Heart left ventricle (tissue), 16 donors: ENCODE measurements around the gene IGFBP2. TPM values are rescaled to one million over a fixed set of nuclear protein-coding genes. Genes with fewer than 3 reads are reported as not detected.
A peak's percentile ranks its signal among the peaks of the same experiment; 100 is the strongest.

Experiments
- ATAC-seq, 4 donors: fragments of 200-7000 bp; cut with Tn5 transposase; one replicate each; pipeline ENCODE4 v1.9.1; 2020 to 2022; ENCODE audit warnings: moderate library complexity in 4 of 4, mild to moderate bottlenecking in 3 of 4, moderate number of reproducible peaks in 1 of 4
- DNase-seq, 5 donors: peaks; one replicate each; pipeline ENCODE4 v3.0.0-alpha.2; 2020
- H3K27ac ChIP-seq, 12 donors: fragments of 200-600 bp; sonication (generic) in 4 of 12; one replicate each; pipeline versions ENCODE4 v1.5.0 to v1.8.0; 2016 to 2022; ENCODE audit warnings: mild to moderate bottlenecking in 2 of 12
- H3K27me3 ChIP-seq, 9 donors: fragments of 200-600 bp; sonication (generic) in 2 of 9; one replicate each; pipeline versions ENCODE4 v1.5.1 to v1.8.0; 2016 to 2022; ENCODE audit warnings: mild to moderate bottlenecking in 3 of 9
- H3K36me3 ChIP-seq, 9 donors: fragments of 200-600 bp; sonication (generic) in 2 of 9; one replicate each; pipeline versions ENCODE4 v1.5.0 to v1.8.0; 2018 to 2022; ENCODE audit warnings: mild to moderate bottlenecking in 2 of 9
- H3K4me1 ChIP-seq, 12 donors: fragments of 200-600 bp; sonication (generic) in 4 of 12; one replicate each; pipeline versions ENCODE4 v1.5.0 to v1.8.0; 2016 to 2022; ENCODE audit warnings: mild to moderate bottlenecking in 3 of 12
- H3K4me3 ChIP-seq, 12 donors: fragments of 200-600 bp; sonication (generic) in 4 of 12; one replicate each; pipeline versions ENCODE4 v1.5.0 to v1.8.0; 2017 to 2022; ENCODE audit warnings: mild to moderate bottlenecking in 9 of 12, moderate library complexity in 4 of 12
- H3K9me3 ChIP-seq, 12 donors: fragments of 200-600 bp; sonication (generic) in 4 of 12; one replicate each; pipeline versions ENCODE4 v1.5.0 to v1.8.0; 2016 to 2022; ENCODE audit warnings: mild to moderate bottlenecking in 1 of 12
- POLR2A ChIP-seq, 2 donors: fragments of 450-650 bp; IDR thresholded peaks; one replicate each; pipeline ENCODE4 v1.6.1; 2017; ENCODE audit warnings: antibody characterized with exemption in 2 of 2, mild to moderate bottlenecking in 2 of 2, moderate library complexity in 2 of 2
- WGBS, 4 donors: extraction: QIAGEN DNeasy Blood & Tissue Kit in 2 of 4; methylation state at CpG; one replicate each; pipeline versions ENCODE4 v1.1.5 to v1.1.7; 2013 to 2018; 5-methylcytosine and 5-hydroxymethylcytosine counted together
- intact Hi-C, 10 donors: fragments of 100-400 bp; cut with DNase I; formaldehyde crosslinking; loops; one replicate each; pipeline versions ENCODE4 v1.11.1 to v1.14.2; 2022
- polyA plus RNA-seq, 2 donors: library from polyadenylated mRNA; stranded (reverse); fragments of 200-250 nt; gene quantifications; one replicate each; pipeline ENCODE4 v1.2.3, GENCODE V29; 2013
- total RNA-seq, 9 donors: library from RNA; depleted of rRNA in 2 of 9; stranded (reverse); fragments of >200 nt in 2 of 9; fragmentation: NEBNext Ultra II Directional in 3 of 9; extraction: Animal tissue kit (Norgen Biotek cat#: 25700) in 3 of 9; gene quantifications; one replicate each; pipeline versions ENCODE4 v1.1.0 to v1.2.4, GENCODE V29; 2016 to 2023
- TF ChIP-seq, protein P1 (sequence below), 12 donors: fragments of 200-600 bp; sonication (generic) in 4 of 12; IDR thresholded peaks; one replicate each; pipeline versions ENCODE4 v1.5.0 to v1.8.0; 2018 to 2022; ENCODE audit warnings: antibody characterized with exemption in 12 of 12, mild to moderate bottlenecking in 5 of 12
- donor health status: ischemic (EF 13 %, LVEDD 7.1; RV severe dilation, severe dysfunction).
- donor health status: healthy with polysubstance abuse.
- donor health status: DM: no; HTN: yes; CAD: no.
- donor health status: DM: no; HTN: no; CAD: no.
- donor health status: ischemic (EF 25% LVEDD 6.9; RV normal size, moderate dysfunction).
- donor health status: ischemic (EF 25% LVEDD 5.7; RV mildly dilated, moderate dysfunction).
- donor health status: healthy.
- donor health status: DM: yes; HTN: yes; CAD: no.
- donor health status: ischemic (EF 35%, LVEDD 5.7; RV mildly dilated, moderate dysfunction).
- donor health status: nonischemic (EF 11% LVEDD 7.7; RV severe dilation, severe dysfunction).
- donor health status: DM: yes; HTN: yes; CAD: no.
- donor health status: PGD.
- donor health status: ischemic (EF 29% LVEDD 5.4; RV normal size, mild dysfunction).
- donor health status: nonischemic (EF 23%, LVEDD 6.1; RV moderate dilation, normal function).

The IGFBP2 gene
- total and polyA plus RNA-seq, 11 donors, result 57.2 to 326 (median 113) TPM

DNA sequence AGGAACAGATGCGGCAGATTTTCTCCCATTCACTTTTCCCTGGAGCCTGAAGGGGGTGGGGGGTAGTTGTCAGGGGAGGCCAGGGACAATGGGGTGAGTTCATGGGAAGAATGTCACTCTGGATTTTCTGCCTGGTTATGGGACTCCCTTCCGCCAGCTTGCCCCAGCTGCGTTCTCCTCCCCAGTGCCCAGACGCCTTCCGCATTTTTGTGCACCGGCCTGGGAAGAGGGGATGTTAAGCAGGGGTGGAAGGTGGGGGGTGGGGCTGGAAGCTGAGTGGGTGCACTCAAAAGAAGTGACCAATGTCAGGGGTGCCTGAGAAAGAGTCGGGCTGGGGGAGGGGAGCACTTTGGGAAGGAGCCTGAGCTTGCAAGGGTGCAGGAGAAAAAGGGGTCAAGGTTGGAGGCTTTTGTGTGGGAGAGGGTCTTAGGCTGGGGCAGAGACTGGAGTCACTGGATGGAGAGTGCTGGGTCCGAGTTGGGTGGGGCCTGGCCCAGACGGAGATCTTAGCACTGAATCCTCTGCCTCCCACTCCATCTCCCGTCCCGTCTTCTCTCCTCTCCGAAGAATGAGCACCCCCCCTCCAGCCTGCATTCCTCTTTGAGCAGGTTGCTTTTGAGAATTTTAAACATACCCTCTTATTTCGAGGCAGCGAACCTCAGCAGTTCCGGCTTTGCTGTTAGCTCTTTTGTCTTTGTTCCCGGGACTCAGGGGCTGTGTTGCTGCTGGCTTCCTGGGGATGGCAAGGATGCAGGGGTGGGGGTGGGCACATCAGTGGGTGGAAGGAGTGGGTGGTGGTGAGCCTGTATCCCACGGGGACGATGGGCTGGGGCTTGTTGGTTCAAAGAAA is 2.7 kb downstream of the IGFBP2 start:
- Histone ChIP-seq H3K27me3 (peaks cover 0 to 28% (median 0%) of the 10 kb centered on the region in 9 donors), H3K36me3 (peaks cover 0 to 9% (median 0%) of the 10 kb centered on the region in 9 donors), H3K27ac (peak overlapping the region in 8 of 12 donors; percentile 3 to 66 (median 49)), H3K4me3 (peak overlapping the region in 9 of 12 donors; percentile 15 to 88 (median 67)), H3K9me3 (no peaks in the 10 kb centered on the region), H3K4me1 (peaks cover 0 to 58% (median 27%) of the 10 kb centered on the region in 12 donors)
- intact Hi-C loops, result loop anchor here in 1 of 10 donors (5.0 kb wide), 1 partner anchor 104 kb away; no protein-coding TSS in a partner anchor
- WGBS, 4 donors, result 54 to 63% (median 59%) methylated on average over 18 of the region's 18 CpGs
- peak in 3 of 5 donors; percentile 32 to 36 (median 32) for DNase-seq
- peak in 2 of 4 donors; percentile 25 to 45 for ATAC-seq
- no peak for TF ChIP-seq POLR2A (IDR thresholded peaks at IDR 0.05)
- TF ChIP-seq, protein P1, sequence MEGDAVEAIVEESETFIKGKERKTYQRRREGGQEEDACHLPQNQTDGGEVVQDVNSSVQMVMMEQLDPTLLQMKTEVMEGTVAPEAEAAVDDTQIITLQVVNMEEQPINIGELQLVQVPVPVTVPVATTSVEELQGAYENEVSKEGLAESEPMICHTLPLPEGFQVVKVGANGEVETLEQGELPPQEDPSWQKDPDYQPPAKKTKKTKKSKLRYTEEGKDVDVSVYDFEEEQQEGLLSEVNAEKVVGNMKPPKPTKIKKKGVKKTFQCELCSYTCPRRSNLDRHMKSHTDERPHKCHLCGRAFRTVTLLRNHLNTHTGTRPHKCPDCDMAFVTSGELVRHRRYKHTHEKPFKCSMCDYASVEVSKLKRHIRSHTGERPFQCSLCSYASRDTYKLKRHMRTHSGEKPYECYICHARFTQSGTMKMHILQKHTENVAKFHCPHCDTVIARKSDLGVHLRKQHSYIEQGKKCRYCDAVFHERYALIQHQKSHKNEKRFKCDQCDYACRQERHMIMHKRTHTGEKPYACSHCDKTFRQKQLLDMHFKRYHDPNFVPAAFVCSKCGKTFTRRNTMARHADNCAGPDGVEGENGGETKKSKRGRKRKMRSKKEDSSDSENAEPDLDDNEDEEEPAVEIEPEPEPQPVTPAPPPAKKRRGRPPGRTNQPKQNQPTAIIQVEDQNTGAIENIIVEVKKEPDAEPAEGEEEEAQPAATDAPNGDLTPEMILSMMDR (IDR thresholded peaks at IDR 0.05), result no peak

DNA sequence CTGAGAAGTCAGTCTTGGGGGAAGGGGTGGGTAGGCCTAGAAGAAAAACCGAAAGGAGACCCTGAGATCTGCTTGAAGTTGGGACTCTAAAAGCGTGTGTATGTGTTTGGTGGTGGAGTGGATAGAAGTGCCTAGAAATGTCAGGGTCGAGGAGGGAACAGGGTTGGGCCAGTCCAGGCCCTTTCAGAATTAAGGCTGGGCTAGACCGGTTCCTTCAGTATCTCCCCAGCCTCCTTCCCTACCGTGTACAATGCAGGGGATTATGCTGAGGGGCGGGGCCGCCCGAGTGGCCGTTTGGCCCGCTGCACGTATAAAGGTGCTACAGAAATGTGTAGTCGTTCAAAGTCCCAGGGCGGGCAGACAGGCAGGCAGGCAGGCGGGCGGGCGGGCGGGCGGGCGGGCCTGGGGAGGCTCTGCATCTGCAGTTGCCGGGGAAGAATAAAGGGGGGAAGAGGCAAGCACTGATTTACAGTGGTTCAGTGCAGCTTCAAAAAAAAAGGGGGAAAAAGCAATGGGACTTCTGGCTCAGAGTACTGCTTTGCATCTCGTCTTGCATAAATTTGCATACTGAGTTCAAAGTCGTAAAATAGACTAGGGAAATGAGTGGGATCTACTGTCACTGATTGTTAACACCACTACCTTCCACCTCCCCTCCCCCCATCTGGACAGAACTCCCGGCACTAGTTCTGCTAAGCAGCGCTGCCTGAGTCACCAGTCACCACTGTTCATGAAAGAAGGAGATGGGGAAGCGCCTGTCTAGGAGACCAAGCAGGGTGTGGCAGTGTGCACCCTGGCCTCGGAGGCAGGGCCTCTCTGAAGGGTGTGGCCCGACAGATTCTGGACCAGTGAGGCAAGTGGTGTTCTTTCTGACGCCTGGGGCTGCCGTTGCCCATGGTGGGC is 3.6 kb downstream of the IGFBP2 start:
- peaks cover 0 to 60% (median 27%) of the 10 kb centered on the region in 12 donors for H3K4me1 ChIP-seq
- 52 to 68% (median 55%) methylated on average over 29 of the region's 29 CpGs for WGBS, 4 donors

DNA sequence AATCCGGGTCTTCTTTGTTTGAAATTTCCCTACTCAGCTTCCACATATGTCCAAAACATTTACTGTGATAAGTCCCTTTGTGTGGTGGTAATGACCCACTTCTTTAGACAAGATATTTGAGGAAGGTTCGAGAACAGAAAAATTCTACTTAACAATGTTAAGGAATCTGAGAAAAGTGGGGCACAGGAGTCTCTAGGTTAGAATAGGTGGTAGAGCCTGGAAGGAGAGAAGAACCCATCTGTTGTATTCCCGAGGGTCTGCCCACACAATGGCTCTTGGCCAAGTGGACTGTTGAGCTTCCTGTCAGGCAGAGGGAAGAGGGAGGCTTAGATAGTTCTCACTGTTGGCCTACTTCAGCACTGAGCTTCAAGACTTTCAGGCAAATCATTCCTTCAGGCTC is 4.3 kb downstream of the IGFBP2 start:
- Histone ChIP-seq H3K27me3 (peaks cover 0 to 21% (median 0%) of the 10 kb centered on the region in 9 donors), H3K4me1 (peaks cover 0 to 59% (median 27%) of the 10 kb centered on the region in 12 donors), H3K9me3 (no peaks in the 10 kb centered on the region), H3K27ac (peak overlapping the region in 1 of 12 donors; percentile 49), H3K4me3 (no peak overlapping the region), H3K36me3 (peaks cover 0 to 9% (median 0%) of the 10 kb centered on the region in 9 donors)
- TF ChIP-seq POLR2A (IDR thresholded peaks at IDR 0.05), result no peak
- TF ChIP-seq, protein P1 (IDR thresholded peaks at IDR 0.05), result no peak
- WGBS, 4 donors, result 64 to 74% (median 68%) methylated on average over 3 of the region's 3 CpGs
- ATAC-seq (no peak), DNase-seq (no peak)
- intact Hi-C loops, result loop anchor here in 1 of 10 donors (5.0 kb wide), 1 partner anchor 105 kb away; no protein-coding TSS in a partner anchor

More for the DNA sequence above, 3.6 kb downstream of the IGFBP2 start:
- ATAC-seq (peak in 3 of 4 donors; percentile 47 to 61 (median 57)), DNase-seq (peak in 1 of 5 donors; percentile 43)
- Histone ChIP-seq H3K27me3 (peaks cover 0 to 28% (median 0%) of the 10 kb centered on the region in 9 donors), H3K9me3 (no peaks in the 10 kb centered on the region), H3K27ac (peak overlapping the region in 7 of 12 donors; percentile 3 to 66 (median 46)), H3K36me3 (peaks cover 0 to 9% (median 0%) of the 10 kb centered on the region in 9 donors), H3K4me3 (peak overlapping the region in 9 of 12 donors; percentile 15 to 88 (median 67))
- TF ChIP-seq POLR2A (IDR thresholded peaks at IDR 0.05), result no peak
- TF ChIP-seq, protein P1 (IDR thresholded peaks at IDR 0.05), result no peak
- intact Hi-C loops, result loop anchor here in 1 of 10 donors (5.0 kb wide), 1 partner anchor 104 kb away; no protein-coding TSS in a partner anchor
